Spleen (tissue), 11 donors: ENCODE data around the gene RAB3IL1. TPM values are rescaled to one million over a fixed set of nuclear protein-coding genes. Genes with fewer than 3 reads are reported as not detected.

ENCODE experiments used
- DNase-seq: peaks from one replicate; pipeline ENCODE4 v3.0.0-alpha.2; 2020
- H3K27ac ChIP-seq, 8 donors: fragments of 200-600 bp; sonication (generic) in 7 of 8; 1 replicate in 4 of 8; 2 replicates in 4 of 8; pipeline versions ENCODE4 v1.5.0 to v1.8.0; 2016 to 2021; ENCODE audit warnings: inconsistent platforms in 4 of 8, mild to moderate bottlenecking in 4 of 8, moderate library complexity in 1 of 8
- H3K27me3 ChIP-seq, 7 donors: fragments of 200-600 bp; sonication (generic) in 6 of 7; replicated peaks in 1 of 7; 1 replicate in 4 of 7; 2 replicates in 3 of 7; pipeline versions ENCODE4 v1.5.0 to v1.8.0; 2016 to 2021; ENCODE audit warnings: inconsistent platforms in 3 of 7, mild to moderate bottlenecking in 1 of 7
- H3K36me3 ChIP-seq, 6 donors: fragments of 200-600 bp; sonication (generic) in 5 of 6; 1 replicate in 4 of 6; 2 replicates in 2 of 6; pipeline versions ENCODE4 v1.5.0 to v1.8.0; 2016 to 2021; ENCODE audit warnings: inconsistent platforms in 2 of 6
- H3K4me1 ChIP-seq, 6 donors: fragments of 200-600 bp; sonication (generic) in 5 of 6; 1 replicate in 3 of 6; 2 replicates in 3 of 6; pipeline versions ENCODE4 v1.5.0 to v1.8.0; 2016 to 2021; ENCODE audit warnings: inconsistent platforms in 3 of 6
- H3K4me3 ChIP-seq, 8 donors: fragments of 200-600 bp; sonication (generic) in 7 of 8; 1 replicate in 4 of 8; 2 replicates in 4 of 8; pipeline versions ENCODE4 v1.5.0 to v1.8.0; 2016 to 2021; ENCODE audit warnings: inconsistent platforms in 4 of 8, mild to moderate bottlenecking in 4 of 8, moderate library complexity in 2 of 8
- H3K9me3 ChIP-seq, 8 donors: fragments of 200-600 bp; sonication (generic) in 7 of 8; 1 replicate in 4 of 8; 2 replicates in 4 of 8; pipeline versions ENCODE4 v1.5.0 to v1.8.0; 2016 to 2021; ENCODE audit warnings: inconsistent platforms in 4 of 8
- CTCF ChIP-seq, 11 experiments: fragments of 200-600 bp in 7 of 11; fragments of 450-650 bp in 4 of 11; sonication (generic) in 4 of 11; IDR thresholded peaks in 8 of 11; conservative IDR thresholded peaks in 3 of 11; 1 replicate in 7 of 11; 2 replicates in 4 of 11; pipeline versions ENCODE4 v1.4.0 to v1.8.0; 2016 to 2021; ENCODE audit warnings: antibody characterized with exemption in 11 of 11, inconsistent platforms in 4 of 11, mild to moderate bottlenecking in 1 of 11
- POLR2A ChIP-seq, 3 donors: fragments of 450-650 bp; IDR thresholded peaks; one replicate each; pipeline ENCODE4 v1.5.1; 2017; ENCODE audit warnings: antibody characterized with exemption in 3 of 3, mild to moderate bottlenecking in 1 of 3
- POLR2AphosphoS5 ChIP-seq, 3 donors: sonication (generic); formaldehyde crosslinking; IDR thresholded peaks; one replicate each; pipeline ENCODE4 v1.5.1; 2017; ENCODE audit warnings: antibody characterized with exemption in 3 of 3
- WGBS, 5 donors: extraction: QIAGEN DNeasy Blood & Tissue Kit in 3 of 5; methylation state at CpG; one replicate each; pipeline versions ENCODE4 v1.1.5 to v1.1.7; 2013 to 2018; 5-methylcytosine and 5-hydroxymethylcytosine counted together
- intact Hi-C: fragments of 100-400 bp; cut with DNase I; formaldehyde crosslinking; loops from one replicate; pipeline ENCODE4 v1.15.0; 2023; ENCODE audit warnings: low total_unique reads
- polyA plus RNA-seq, 3 donors: library from polyadenylated mRNA; stranded (reverse); fragments of 200-250 nt; gene quantifications; one replicate each; pipeline ENCODE4 v1.2.1, GENCODE V29; 2013
- total RNA-seq, 7 donors: library from RNA; depleted of rRNA in 3 of 7; stranded (reverse); fragments of >200 nt in 3 of 7; fragmentation: NEBNext Ultra II Directional in 4 of 7; extraction: Animal tissue kit (Norgen Biotek cat#: 25700) in 4 of 7; gene quantifications; one replicate each; pipeline versions ENCODE4 v1.1.0 to v1.2.1, GENCODE V29; 2016 to 2021
- donor health status: healthy with polysubstance abuse.
- donor health status: DM: no; HTN: no; CAD: no; lungs with moderate emphysema.
- donor health status: DM: no; HTN: no; CAD: no.
- donor health status: Bipolar disorder and iron deficiency.
- donor health status: healthy.
- donor health status: DM: no; HTN: no; CAD: no.
- donor health status: DM: yes; HTN: yes; CAD: no.

RAB3IL1 gene
- total and polyA plus RNA-seq, 10 donors, result 6.5 to 57.1 (median 34.6) TPM

DNA sequence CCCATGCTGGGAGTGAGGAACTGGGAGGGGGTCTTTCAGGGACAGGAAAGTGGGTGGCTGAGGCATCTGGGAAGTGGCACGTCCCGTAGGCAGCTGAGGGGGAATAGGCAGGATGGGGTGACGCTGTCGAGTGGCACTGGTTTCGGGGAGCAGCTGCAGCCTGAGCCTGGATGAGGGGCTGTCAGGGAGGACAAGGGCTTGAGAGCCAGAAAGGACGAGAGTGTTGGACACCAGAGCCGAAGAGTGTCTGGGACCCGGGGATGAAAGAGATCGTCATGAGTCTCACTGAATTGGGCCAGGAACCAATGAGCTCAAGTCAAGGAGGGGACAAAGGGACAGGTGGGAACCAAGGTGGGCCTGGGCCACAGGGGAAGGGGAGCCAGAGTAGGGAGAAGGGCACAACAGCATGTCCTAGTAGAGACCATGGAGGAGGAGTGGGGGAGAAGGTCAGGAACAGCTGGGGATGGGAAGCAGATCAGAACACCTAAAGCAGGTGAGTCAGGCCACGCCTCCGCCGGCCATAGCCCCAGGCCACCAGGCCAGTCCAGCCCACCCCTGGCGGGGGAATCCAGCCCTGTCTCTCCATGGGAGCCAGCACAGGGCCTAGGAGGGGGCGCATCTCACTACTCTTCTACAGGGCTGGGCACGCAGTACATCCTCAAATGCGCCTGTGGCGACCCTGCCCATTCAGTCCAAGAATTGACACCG is 4.2 kb downstream of the RAB3IL1 start:
- H3K27me3 ChIP-seq, result peaks cover 0 to 33% (median 17%) of the 10 kb centered on the region in 7 donors
- H3K9me3 ChIP-seq, result no peaks in the 10 kb centered on the region
- no peak overlapping the region for H3K4me3 ChIP-seq
- intact Hi-C loops, result no loop called here
- peak; percentile 67 for DNase-seq
- H3K4me1 ChIP-seq, result peaks cover 8 to 88% (median 56%) of the 10 kb centered on the region in 6 donors
- H3K36me3 ChIP-seq, result peaks cover 0 to 3% (median 0%) of the 10 kb centered on the region in 6 donors
- peak overlapping the region in 4 of 8 donors; percentile 25 to 82 (median 46) for H3K27ac ChIP-seq
- WGBS, 5 donors, result 71 to 91% (median 79%) methylated on average over 18 of the region's 18 CpGs
- TF ChIP-seq POLR2AphosphoS5 (IDR thresholded peaks at IDR 0.05) (no peak), CTCF (IDR thresholded peaks at IDR 0.05 in 8 of 11, conservative IDR thresholded peaks at IDR 0.05 in 3 of 11) (no peak), POLR2A (IDR thresholded peaks at IDR 0.05) (no peak)

- Histone ChIP-seq H3K4me3 (peak overlapping the region in 1 of 8 donors; percentile 12), H3K9me3 (no peaks in the 10 kb centered on the region), H3K27ac (peak overlapping the region in 4 of 8 donors; percentile 35 to 82 (median 58)), H3K36me3 (peaks cover 0 to 9% (median 0%) of the 10 kb centered on the region in 6 donors), H3K4me1 (peaks cover 6 to 82% (median 50%) of the 10 kb centered on the region in 6 donors), H3K27me3 (peaks cover 0 to 26% (median 12%) of the 10 kb centered on the region in 7 donors)
- TF ChIP-seq POLR2A (IDR thresholded peaks at IDR 0.05), result no peak
- TF ChIP-seq POLR2AphosphoS5 (IDR thresholded peaks at IDR 0.05), result peak in 2 of 3 donors; percentile 20 to 78
- TF ChIP-seq CTCF (IDR thresholded peaks at IDR 0.05 in 8 of 11, conservative IDR thresholded peaks at IDR 0.05 in 3 of 11), result peak in 2 of 11 experiments; percentile 19 to 26
- DNase-seq, result peak; percentile 85
- 50 to 61% (median 55%) methylated on average over 6 of the region's 6 CpGs for WGBS, 5 donors
- intact Hi-C loops, result no loop called here
Measured at GRCh38 chr11:61912530-61912898, 4.9 kb downstream of the RAB3IL1 start.

- intact Hi-C loops, result no loop called here
- no peak for TF ChIP-seq POLR2A (IDR thresholded peaks at IDR 0.05)
- DNase-seq, result peak; percentile 73
- H3K36me3 ChIP-seq, result peaks cover 0 to 15% (median 2%) of the 10 kb centered on the region in 6 donors
- WGBS, 5 donors, result 48 to 71% (median 64%) methylated on average over 8 to 17 of the region's 17 CpGs
- H3K4me3 ChIP-seq, result peak overlapping the region in 1 of 8 donors; percentile 12
- peak overlapping the region in 5 of 8 donors; percentile 32 to 82 (median 51) for H3K27ac ChIP-seq
- H3K27me3 ChIP-seq, result peaks cover 0 to 20% (median 6%) of the 10 kb centered on the region in 7 donors
- H3K4me1 ChIP-seq, result peaks cover 6 to 78% (median 46%) of the 10 kb centered on the region in 6 donors
- no peaks in the 10 kb centered on the region for H3K9me3 ChIP-seq
Measured at GRCh38 chr11:61911701-61912529, 5.5 kb downstream of the RAB3IL1 start.

DNA sequence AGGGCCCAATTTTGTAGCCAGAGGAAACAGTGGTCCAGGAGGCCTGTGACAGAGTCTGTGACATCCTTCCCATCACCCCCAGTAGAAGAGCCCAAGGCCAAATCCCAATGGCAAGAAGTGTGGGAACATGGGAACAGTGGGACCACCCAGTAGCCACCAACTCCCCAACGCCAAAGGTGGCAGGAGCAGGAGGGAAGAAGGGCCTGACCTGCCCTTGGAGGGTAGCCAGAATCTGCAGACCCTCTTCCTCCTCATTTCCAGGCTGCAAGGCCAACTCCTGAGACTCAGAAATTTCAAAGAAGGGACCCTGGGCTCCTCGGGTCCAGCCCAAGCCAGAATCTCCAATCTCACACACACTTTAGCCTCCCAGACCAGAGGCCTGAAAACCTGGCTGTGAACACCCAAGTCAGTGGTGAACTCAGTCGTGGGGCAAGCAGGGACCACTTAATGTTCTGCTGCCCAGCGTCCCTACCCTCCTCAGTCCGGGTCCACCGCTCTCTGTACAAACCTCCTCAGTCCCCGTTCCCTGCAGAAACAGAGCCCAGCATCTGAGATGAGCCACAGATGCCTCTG is 6.2 kb downstream of the RAB3IL1 start:
- peak overlapping the region in 4 of 8 donors; percentile 35 to 82 (median 58) for H3K27ac ChIP-seq
- peaks cover 0 to 22% (median 6%) of the 10 kb centered on the region in 6 donors for H3K36me3 ChIP-seq
- peaks cover 0 to 71% (median 40%) of the 10 kb centered on the region in 6 donors for H3K4me1 ChIP-seq
- intact Hi-C loops, result no loop called here
- DNase-seq, result peak; percentile 38
- 66 to 79% (median 75%) methylated on average over 7 of the region's 7 CpGs for WGBS, 5 donors
- peaks cover 0 to 13% (median under 1%) of the 10 kb centered on the region in 7 donors for H3K27me3 ChIP-seq
- TF ChIP-seq POLR2A (IDR thresholded peaks at IDR 0.05), result no peak
- TF ChIP-seq POLR2AphosphoS5 (IDR thresholded peaks at IDR 0.05), result no peak
- no peak for TF ChIP-seq CTCF (IDR thresholded peaks at IDR 0.05 in 8 of 11, conservative IDR thresholded peaks at IDR 0.05 in 3 of 11)
- H3K9me3 ChIP-seq, result no peaks in the 10 kb centered on the region
- no peak overlapping the region for H3K4me3 ChIP-seq
